Heart right ventricle (tissue), 16 donors: ENCODE measurements around the gene TBC1D22A. TPM values are rescaled to one million over a fixed set of nuclear protein-coding genes. Genes with fewer than 3 reads are reported as not detected.
A peak's percentile ranks its signal among the peaks of the same experiment; 100 is the strongest.

Experiments used
- ATAC-seq, 8 donors: fragments of 200-7000 bp; cut with Tn5 transposase; one replicate each; pipeline ENCODE4 v1.9.1; 2020; ENCODE audit warnings: mild to moderate bottlenecking in 8 of 8, moderate library complexity in 8 of 8, moderate number of reproducible peaks in 1 of 8
- DNase-seq, 2 donors: peaks; one replicate each; pipeline ENCODE4 v3.0.0-alpha.2; 2020
- H3K27ac ChIP-seq, 10 donors: fragments of 200-600 bp; sonication (generic) in 2 of 10; one replicate each; pipeline versions ENCODE4 v1.5.0 to v1.8.0; 2020 to 2022; ENCODE audit warnings: mild to moderate bottlenecking in 3 of 10
- H3K27me3 ChIP-seq, 7 donors: fragments of 200-600 bp; one replicate each; pipeline ENCODE4 v1.8.0; 2021 to 2022; ENCODE audit warnings: mild to moderate bottlenecking in 2 of 7
- H3K36me3 ChIP-seq, 9 donors: fragments of 200-600 bp; sonication (generic) in 1 of 9; one replicate each; pipeline versions ENCODE4 v1.5.0 to v1.8.0; 2020 to 2022; ENCODE audit warnings: mild to moderate bottlenecking in 2 of 9
- H3K4me1 ChIP-seq, 9 donors: fragments of 200-600 bp; sonication (generic) in 1 of 9; one replicate each; pipeline versions ENCODE4 v1.5.0 to v1.8.0; 2020 to 2022; ENCODE audit warnings: mild to moderate bottlenecking in 4 of 9
- H3K4me3 ChIP-seq, 10 donors: fragments of 200-600 bp; sonication (generic) in 2 of 10; one replicate each; pipeline versions ENCODE4 v1.5.0 to v1.8.0; 2020 to 2022; ENCODE audit warnings: mild to moderate bottlenecking in 7 of 10, moderate library complexity in 2 of 10
- H3K9me3 ChIP-seq, 11 donors: fragments of 200-600 bp in 10 of 11; sonication (generic) in 2 of 11; one replicate each; pipeline versions ENCODE4 v1.5.0 to v1.8.0; 2013 to 2022; ENCODE audit warnings: mild to moderate bottlenecking in 2 of 11, control low read depth in 1 of 11, moderate library complexity in 1 of 11
- WGBS, 2 donors: extraction: QIAGEN DNeasy Blood & Tissue Kit; methylation state at CpG; one replicate each; pipeline ENCODE4 v1.1.7; 2013; ENCODE audit warnings: inconsistent platforms in 1 of 2; 5-methylcytosine and 5-hydroxymethylcytosine counted together
- intact Hi-C, 10 donors: fragments of 100-400 bp; cut with DNase I; formaldehyde crosslinking; loops; one replicate each; pipeline versions ENCODE4 v1.11.1 to v1.14.2; 2022
- polyA plus RNA-seq, 2 donors: library from polyadenylated mRNA; stranded (reverse); fragments of 200-250 nt; gene quantifications; one replicate each; pipeline ENCODE4 v1.2.3, GENCODE V29; 2013
- total RNA-seq, 10 donors: library from RNA; stranded (reverse); fragmentation: NEBNext Ultra II Directional in 3 of 10; extraction: Animal tissue kit (Norgen Biotek cat#: 25700) in 3 of 10; gene quantifications; one replicate each; pipeline versions ENCODE4 v1.2.1 to v1.2.4, GENCODE V29; 2021 to 2023
- TF ChIP-seq, protein P1 (sequence below), 9 donors: fragments of 200-600 bp; sonication (generic) in 2 of 9; IDR thresholded peaks; one replicate each; pipeline versions ENCODE4 v1.5.0 to v1.8.0; 2021 to 2022; ENCODE audit warnings: antibody characterized with exemption in 9 of 9, mild to moderate bottlenecking in 5 of 9, moderate library complexity in 1 of 9
- donor health status: Arrhythmogenic right ventricular cardiomyopathy.
- donor health status: ischemic (EF 13 %, LVEDD 7.1; RV severe dilation, severe dysfunction).
- donor health status: healthy with polysubstance abuse.
- donor health status: DM: no; HTN: yes; CAD: no.
- donor health status: DM: no; HTN: no; CAD: no.
- donor health status: ischemic (EF 25% LVEDD 6.9; RV normal size, moderate dysfunction).
- donor health status: ischemic (EF 25% LVEDD 5.7; RV mildly dilated, moderate dysfunction).
- donor health status: healthy.
- donor health status: DM: yes; HTN: yes; CAD: no.
- donor health status: Ischemic cardiomyopathy.
- donor health status: ischemic (EF 35%, LVEDD 5.7; RV mildly dilated, moderate dysfunction).
- donor health status: nonischemic (EF 11% LVEDD 7.7; RV severe dilation, severe dysfunction).
- donor health status: DM: yes; HTN: yes; CAD: no.
- donor health status: PGD.
- donor health status: ischemic (EF 29% LVEDD 5.4; RV normal size, mild dysfunction).
- donor health status: nonischemic (EF 23%, LVEDD 6.1; RV moderate dilation, normal function).

Gene TBC1D22A
- total and polyA plus RNA-seq, 12 donors, result 7.2 to 27.9 (median 17.9) TPM

GRCh38 chr22:46830841-46831240 lies 68.4 kb downstream of the TBC1D22A start:
- Histone ChIP-seq H3K36me3 (peaks cover 0 to 9% (median 0%) of the 10 kb centered on the region in 9 donors), H3K27ac (peak overlapping the region in 1 of 10 donors; percentile 47), H3K4me1 (peaks cover 10 to 38% (median 29%) of the 10 kb centered on the region in 9 donors), H3K4me3 (no peak overlapping the region), H3K9me3 (peaks cover 0 to 21% (median 11%) of the 10 kb centered on the region in 11 donors), H3K27me3 (no peaks in the 10 kb centered on the region)
- intact Hi-C loops, result no loop called here
- TF ChIP-seq, protein P1, sequence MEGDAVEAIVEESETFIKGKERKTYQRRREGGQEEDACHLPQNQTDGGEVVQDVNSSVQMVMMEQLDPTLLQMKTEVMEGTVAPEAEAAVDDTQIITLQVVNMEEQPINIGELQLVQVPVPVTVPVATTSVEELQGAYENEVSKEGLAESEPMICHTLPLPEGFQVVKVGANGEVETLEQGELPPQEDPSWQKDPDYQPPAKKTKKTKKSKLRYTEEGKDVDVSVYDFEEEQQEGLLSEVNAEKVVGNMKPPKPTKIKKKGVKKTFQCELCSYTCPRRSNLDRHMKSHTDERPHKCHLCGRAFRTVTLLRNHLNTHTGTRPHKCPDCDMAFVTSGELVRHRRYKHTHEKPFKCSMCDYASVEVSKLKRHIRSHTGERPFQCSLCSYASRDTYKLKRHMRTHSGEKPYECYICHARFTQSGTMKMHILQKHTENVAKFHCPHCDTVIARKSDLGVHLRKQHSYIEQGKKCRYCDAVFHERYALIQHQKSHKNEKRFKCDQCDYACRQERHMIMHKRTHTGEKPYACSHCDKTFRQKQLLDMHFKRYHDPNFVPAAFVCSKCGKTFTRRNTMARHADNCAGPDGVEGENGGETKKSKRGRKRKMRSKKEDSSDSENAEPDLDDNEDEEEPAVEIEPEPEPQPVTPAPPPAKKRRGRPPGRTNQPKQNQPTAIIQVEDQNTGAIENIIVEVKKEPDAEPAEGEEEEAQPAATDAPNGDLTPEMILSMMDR (IDR thresholded peaks at IDR 0.05), result no peak
- 90 to 93% methylated on average over 8 of the region's 8 CpGs for WGBS, 2 donors
- ATAC-seq (peak in 4 of 8 donors; percentile 3 to 25 (median 9)), DNase-seq (no peak)

DNA sequence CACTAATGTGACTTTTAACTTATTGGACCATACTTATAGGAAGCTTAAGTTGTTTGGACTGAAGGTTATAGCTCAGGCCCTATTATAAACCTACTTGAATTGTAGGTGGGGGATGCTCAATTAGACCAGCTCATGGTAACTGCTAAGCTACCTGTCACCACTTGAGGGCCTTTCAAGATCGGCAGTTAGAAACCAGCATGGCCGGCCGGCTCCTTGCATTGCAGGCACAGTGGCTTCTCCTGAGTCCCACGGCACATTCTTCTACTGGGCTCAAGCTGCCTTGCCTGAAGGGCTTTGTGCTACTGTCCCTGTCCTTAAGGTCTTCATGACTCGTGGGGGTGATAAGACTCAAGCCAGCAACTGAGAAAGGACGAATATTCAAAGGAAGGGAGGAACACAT lies 70.8 kb downstream of the TBC1D22A start:
- 67 to 73% methylated on average over 6 of the region's 6 CpGs for WGBS, 2 donors
- H3K36me3 ChIP-seq, result peaks cover 0 to 11% (median 0%) of the 10 kb centered on the region in 9 donors
- peaks cover 0 to 29% (median 13%) of the 10 kb centered on the region in 11 donors for H3K9me3 ChIP-seq
- DNase-seq (no peak), ATAC-seq (peak in 1 of 8 donors; percentile 43)
- intact Hi-C loops, result no loop called here
- H3K27me3 ChIP-seq, result no peaks in the 10 kb centered on the region
- TF ChIP-seq, protein P1 (IDR thresholded peaks at IDR 0.05), result peak in 6 of 9 donors; percentile 15 to 44 (median 36)
- H3K4me1 ChIP-seq, result peaks cover 10 to 37% (median 27%) of the 10 kb centered on the region in 9 donors
- H3K4me3 ChIP-seq, result no peak overlapping the region
- H3K27ac ChIP-seq, result no peak overlapping the region

GRCh38 chr22:46834021-46834737 lies 71.7 kb downstream of the TBC1D22A start:
- H3K27ac ChIP-seq, result peak overlapping the region in 1 of 10 donors; percentile 12
- no peak for ATAC-seq
- intact Hi-C loops, result no loop called here

DNA sequence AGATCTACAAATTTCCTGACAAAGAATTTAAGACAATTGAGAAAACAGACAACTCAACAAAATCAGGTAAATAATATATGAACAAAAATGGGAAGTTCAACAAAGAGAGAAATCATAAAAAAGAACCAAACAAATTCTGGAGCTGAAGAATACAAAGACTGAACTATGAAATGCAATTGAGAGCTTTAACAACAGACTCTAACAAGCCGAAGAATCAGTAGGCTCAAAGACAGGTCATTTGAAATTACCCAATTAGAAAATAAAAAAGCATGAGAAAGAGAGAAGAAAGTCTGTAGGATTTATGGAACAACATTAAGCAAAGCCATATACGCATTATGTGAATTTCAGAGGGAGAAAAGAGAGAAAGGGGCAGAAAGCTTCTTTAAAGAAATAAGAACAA lies 72.8 kb downstream of the TBC1D22A start:
- peaks cover 0 to 29% (median 13%) of the 10 kb centered on the region in 11 donors for H3K9me3 ChIP-seq
- intact Hi-C loops, result no loop called here
- peaks cover 0 to 11% (median 0%) of the 10 kb centered on the region in 9 donors for H3K36me3 ChIP-seq
- no peak overlapping the region for H3K4me3 ChIP-seq
- H3K4me1 ChIP-seq, result peaks cover 4 to 16% (median 6%) of the 10 kb centered on the region in 9 donors
- TF ChIP-seq, protein P1 (IDR thresholded peaks at IDR 0.05), result no peak
- ATAC-seq, result no peak
- DNase-seq, result no peak
- no peak overlapping the region for H3K27ac ChIP-seq
- no peaks in the 10 kb centered on the region for H3K27me3 ChIP-seq
- WGBS, 2 donors, result 93 to 95% methylated on average over 2 of the region's 2 CpGs

More at GRCh38 chr22:46834021-46834737, 71.7 kb downstream of the TBC1D22A start:
- Histone ChIP-seq H3K36me3 (peaks cover 0 to 11% (median 0%) of the 10 kb centered on the region in 9 donors), H3K27me3 (no peaks in the 10 kb centered on the region), H3K4me1 (peaks cover 10 to 28% (median 17%) of the 10 kb centered on the region in 9 donors), H3K9me3 (peaks cover 0 to 29% (median 13%) of the 10 kb centered on the region in 11 donors), H3K4me3 (no peak overlapping the region)
- WGBS, 2 donors, result 100% methylated on average over 1 of the region's 1 CpG
- TF ChIP-seq, protein P1 (IDR thresholded peaks at IDR 0.05), result no peak
- no peak for DNase-seq
